ENCODE measurements around the gene GCK.

DNA sequence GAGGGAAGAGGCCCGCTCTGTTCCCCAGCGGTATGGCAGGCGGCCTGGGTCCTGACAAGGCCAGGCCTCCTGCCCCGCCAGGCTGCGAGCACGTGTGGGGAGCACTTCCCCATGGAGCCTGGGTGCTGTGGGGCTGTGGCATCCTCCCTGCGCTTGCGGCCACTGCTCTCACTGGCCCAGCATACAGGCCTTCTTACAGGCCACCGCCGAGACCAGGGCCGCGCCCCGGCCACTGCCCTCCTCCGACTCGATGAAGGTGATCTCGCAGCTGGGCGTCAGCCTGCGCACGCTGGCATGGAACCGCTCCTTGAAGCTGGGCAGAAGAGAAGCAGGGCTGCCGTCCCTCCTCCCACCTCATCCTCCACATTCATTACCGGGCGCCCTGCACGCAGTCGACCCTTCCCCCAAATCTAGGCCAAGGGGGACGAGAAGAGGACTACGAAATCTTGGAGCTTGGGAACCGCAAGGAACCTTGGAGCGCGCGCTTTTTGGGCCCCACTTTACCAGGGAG is 44.2 kb downstream of the GCK start:
- TF ChIP-seq, protein P1, sequence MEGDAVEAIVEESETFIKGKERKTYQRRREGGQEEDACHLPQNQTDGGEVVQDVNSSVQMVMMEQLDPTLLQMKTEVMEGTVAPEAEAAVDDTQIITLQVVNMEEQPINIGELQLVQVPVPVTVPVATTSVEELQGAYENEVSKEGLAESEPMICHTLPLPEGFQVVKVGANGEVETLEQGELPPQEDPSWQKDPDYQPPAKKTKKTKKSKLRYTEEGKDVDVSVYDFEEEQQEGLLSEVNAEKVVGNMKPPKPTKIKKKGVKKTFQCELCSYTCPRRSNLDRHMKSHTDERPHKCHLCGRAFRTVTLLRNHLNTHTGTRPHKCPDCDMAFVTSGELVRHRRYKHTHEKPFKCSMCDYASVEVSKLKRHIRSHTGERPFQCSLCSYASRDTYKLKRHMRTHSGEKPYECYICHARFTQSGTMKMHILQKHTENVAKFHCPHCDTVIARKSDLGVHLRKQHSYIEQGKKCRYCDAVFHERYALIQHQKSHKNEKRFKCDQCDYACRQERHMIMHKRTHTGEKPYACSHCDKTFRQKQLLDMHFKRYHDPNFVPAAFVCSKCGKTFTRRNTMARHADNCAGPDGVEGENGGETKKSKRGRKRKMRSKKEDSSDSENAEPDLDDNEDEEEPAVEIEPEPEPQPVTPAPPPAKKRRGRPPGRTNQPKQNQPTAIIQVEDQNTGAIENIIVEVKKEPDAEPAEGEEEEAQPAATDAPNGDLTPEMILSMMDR (IDR thresholded peaks at IDR 0.05): no peak
- no peak for TF ChIP-seq POLR2A (IDR thresholded peaks at IDR 0.05)

Measured in breast epithelium (tissue), 3 donors.